GM18508 (cell line): ENCODE measurements around the gene TTLL5.

ENCODE experiments used
- ATAC-seq: cut with Tn5 transposase; IDR thresholded peaks from one replicate; pipeline ENCODE4 v1.9.1; 2021; ENCODE audit warnings: moderate number of reproducible peaks; ENCODE audit not compliant: insufficient read depth, unreplicated experiment

The TTLL5 gene

DNA sequence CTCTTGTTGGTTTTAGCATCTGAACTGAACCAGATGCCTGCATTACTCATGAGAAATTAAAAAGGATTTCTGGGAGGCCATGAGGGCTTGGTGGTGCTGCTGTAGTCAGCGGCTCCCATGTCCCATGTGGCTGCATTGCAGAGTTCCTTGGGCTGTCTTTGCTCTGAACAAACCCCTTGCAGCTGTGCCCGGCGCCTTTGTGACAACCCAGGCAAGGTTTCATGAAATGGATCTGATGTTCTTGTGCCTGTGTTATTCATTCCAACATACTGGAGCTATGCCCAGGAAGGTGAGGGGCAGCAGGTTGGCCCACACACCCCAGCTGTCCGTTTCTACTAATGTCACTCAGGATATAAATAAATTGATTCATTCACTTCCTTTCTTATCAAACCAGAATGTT, 280.0 kb downstream of the TTLL5 start:
- no peak for ATAC-seq

DNA sequence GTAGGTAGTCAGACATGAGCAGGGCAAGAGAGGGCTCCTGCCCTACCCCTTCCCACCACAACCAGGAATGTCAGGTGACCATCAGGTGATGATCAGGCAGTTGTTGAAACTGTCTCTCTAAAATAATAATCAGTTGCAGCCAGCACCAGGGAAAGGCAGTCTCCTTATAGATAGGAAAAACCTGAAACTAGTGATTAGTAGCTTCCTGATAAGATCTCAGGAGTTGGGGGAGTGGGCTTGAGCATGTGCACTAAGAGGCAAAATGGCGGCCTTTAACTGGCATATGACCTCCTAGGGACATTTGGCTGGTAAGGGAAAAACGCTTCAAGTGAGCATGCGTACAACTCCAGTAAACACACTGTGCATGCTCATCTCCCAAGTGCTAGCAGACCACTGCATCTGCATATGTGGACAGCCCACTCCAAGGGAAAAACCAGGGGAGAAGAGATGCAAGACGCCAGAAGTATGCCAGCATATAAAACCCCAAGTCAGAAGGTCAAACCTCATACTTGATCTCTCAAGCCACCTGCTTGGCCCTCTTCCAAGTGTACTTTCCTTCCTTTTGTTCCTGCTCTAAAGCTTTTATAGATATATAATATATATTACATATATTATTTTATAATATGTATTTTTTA, 283.7 kb downstream of the TTLL5 start:
- ATAC-seq, result no peak

DNA sequence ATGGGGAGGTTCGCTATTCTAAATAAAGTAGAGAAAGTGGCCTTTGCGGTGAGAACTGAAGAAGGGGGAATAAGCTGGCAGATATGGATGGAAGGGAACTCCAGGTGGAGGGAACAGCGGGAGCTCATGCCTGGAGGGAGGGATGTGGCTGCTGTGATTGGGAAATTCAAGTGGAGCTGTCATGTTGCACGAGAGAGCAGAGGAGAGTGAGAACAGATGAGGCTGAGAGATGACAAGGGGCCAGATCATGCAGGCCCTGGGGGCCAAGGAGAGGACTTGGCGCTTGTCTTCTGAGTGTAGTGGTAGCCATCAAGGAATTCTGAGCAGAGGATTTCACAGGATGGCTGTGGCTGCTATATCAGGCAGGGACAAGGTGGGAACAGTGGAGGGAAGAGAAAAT, 285.7 kb downstream of the TTLL5 start:
- no peak for ATAC-seq

DNA sequence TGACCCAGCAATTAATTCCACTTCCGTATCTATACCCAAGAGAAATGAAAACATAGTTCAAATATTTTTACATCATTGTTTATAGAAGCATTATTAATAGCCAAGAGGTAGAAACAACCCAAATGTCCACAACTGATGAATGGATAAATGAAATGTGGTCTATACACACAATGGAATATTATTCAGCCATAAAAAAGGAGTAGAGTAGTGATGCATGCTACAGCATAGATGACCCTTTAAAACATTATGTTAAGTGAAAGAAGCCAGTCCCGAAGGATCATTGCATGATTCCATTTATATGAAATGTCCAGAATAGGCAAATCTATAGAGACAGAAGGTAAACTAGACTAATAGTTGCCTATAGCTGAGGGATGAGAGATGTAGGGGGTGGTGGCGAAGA, 291.4 kb downstream of the TTLL5 start:
- no peak for ATAC-seq

DNA sequence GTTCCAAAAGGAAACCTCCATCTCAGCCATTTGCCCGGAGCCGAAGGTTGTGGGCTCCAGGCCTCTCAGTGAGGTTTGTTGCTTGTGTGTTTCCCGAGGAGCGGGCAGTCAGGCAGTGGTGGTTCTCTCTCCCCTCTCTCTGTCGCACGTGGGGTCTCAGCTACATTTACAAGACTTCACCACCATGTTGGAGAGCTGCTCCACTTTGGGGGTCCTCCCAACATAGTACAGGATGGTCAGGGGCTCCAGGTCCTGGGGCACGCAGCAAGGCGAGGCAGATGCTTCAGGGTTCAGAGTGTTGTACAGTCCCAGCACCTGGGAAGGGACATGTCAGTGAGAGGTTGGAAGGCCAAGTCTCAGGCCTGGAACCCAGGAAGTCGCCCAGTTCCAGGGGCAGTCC, 298.0 kb downstream of the TTLL5 start:
- ATAC-seq, result no peak

DNA sequence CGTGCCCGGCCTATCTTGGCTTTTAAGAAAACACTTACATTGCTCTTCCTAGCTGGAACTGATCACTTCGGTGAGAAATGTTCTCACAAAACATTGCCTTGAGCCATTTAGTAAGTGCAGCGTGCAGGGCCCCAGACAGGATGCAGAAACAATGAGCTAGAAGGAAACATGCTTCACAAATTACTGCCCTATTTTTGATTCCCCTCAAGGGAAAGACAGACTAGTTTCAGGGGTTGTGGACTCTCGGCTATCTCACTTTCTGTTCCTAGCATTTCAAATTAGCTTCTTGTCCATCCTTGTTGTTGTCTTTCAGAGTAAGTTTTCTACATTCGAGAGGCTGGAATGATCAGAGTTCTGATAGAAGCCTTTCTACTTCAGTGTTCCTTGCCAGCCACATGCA, 299.2 kb downstream of the TTLL5 start:
- ATAC-seq, result peak; percentile 70

DNA sequence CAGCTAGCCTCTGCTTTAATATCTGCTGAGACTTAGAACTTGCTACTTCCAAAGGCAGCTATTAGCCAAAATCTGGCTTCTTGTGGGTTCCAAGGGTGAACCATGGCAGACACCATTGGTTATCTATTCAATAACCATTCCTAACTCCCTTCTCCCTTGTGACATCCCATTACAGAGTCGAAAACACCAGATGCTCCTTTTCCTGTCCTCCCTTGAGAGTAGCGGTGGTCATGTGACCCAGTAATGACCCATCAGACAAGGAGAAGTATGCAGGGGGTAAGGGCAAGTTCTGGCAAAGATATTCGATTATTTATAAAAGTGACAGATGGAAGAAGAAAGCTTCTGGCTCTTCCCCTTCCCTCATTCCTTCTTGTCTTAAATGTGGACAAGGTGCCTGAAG, 300.6 kb downstream of the TTLL5 start:
- ATAC-seq, result no peak

DNA sequence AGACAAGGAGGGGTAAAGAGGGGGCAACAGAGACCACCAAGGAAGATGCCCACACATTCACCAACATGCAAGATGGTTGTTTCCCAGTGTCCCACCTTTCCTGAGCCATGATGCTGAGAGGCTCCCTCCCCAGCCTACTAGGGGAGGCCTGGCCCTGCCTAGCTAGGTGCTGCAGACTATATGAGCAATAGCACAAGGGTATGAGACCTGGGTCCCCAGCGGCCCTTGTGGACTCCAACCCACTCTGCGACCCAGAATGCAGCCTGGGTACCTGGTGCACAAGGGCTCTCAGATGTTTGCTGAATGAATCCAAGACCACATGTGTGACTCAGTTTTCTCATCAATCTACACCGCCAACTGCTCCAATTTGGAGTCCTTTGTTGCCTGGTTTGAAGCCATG, 306.8 kb downstream of the TTLL5 start:
- no peak for ATAC-seq

DNA sequence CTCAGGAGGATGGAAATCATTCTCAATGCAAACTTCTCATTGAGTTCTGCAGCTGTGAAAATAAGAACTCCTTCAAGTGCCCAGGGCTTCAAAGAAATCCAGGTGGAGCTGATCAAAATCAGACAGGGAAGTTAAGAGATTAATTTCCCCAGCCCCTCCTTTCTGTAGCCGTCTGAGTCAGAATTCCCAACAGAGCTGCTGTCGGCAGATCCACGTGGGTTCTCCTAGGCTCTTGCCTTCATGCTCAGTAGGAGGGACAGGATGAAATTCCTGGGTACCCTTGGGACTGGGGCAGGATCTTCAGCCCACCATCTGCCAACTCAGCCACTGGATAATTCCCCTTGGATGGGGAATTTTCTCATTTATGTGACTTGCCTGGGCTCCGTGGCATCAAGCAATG, 307.4 kb downstream of the TTLL5 start:
- ATAC-seq, result no peak

DNA sequence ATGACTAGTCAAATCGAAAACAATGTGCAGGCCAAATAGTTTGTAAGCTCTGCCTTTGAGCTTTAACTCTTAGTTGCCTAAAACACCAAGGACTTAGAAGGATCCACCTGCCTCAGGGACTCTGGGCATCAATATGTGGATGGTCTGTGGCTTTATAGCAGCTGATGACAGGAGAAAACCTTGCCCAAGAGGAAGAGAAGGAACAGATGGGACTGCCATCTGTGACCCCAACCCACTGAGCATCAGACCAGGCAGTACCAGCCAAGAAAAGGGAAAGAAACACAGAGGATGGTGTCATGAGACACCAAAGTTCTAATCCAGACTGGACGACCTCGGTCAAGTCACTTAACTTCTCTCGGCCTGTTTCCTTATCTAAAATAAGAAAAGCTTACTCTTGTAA, 308.1 kb downstream of the TTLL5 start:
- no peak for ATAC-seq

DNA sequence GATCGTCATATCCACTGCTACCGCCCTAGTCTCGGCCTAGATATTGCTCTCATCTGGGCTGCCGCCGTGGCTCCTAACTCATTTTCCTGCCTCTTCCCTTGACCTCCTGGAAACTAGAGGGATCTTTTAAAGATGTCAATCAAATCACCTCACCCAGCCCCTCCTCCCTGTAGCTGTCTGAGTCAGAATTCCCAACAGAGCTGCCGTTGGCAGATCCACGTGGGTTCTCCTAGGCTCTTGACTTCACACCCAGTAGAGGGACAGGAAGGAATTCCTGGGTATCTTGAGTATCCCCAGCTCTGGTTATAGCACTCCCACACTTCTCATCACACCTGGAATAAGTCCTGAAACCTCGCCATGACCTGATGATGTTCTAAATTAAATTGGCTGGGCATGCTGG, 308.8 kb downstream of the TTLL5 start:
- no peak for ATAC-seq

DNA sequence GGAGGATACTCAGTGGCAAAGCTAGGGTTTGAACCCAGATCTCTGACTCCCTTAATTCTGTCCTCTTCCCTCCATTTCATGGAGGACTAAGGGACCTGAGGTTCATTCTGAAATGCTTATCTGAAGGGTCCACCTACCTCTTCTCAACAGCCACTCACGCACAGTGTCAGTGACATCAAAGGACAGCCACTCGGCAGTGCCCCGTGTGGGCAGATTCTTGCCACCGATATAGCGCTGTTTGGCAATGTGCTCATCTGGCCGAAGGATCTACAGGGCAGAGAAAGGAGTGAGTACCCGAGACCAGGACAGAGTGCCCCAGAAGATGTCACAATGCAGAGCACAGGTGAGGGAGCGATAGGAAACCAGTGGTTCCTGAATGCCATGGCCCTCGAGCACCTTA, 309.9 kb downstream of the TTLL5 start:
- no peak for ATAC-seq

DNA sequence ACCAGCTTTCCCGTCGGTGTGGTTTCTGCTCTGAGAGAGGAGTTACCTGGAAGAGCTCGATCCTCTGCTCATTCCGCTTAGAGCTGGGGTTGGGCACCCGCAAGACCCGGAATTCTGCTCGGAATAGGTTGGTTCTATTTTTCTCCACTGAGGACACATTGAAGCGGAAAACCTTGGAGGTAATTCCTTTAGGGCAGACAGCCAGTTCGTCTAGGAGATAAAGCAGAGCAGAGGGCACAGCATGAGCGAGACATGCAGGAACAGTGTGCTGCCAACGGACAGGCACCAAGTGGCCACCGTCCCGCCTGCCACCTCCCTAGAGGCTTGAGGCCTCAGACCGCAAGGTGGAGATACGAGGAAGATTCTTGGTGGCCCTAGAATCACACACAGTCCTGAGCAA, 310.5 kb downstream of the TTLL5 start:
- no peak for ATAC-seq

DNA sequence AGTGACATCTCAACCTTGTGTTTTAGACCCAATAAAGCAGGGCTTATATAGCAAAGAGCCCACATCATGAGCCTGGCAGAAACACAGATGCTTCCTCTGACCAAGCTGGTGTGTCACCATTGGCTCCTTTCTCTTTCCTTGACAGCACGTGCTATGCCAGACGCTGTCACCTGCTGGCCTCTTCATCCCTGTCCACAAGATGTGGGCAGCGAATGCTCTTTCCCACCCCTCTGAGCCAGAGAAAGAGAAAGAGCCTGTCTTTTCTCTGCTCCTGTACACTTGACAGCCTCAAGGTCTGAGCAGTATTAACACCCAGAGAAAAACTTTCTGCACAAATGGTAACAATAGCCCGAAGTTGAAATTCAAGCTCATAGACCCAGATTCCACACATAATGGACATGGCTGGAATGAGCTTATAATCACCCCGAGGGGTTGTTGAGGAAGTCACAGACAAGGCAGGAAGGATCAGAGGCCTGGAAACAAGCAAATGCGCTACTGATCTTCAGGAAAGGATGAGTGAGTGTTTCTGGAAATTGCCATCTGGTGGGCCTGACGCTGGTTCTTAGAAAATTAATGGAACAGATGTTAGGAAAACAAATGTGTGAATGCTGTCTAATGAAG, 311.9 kb downstream of the TTLL5 start:
- ATAC-seq, result no peak

DNA sequence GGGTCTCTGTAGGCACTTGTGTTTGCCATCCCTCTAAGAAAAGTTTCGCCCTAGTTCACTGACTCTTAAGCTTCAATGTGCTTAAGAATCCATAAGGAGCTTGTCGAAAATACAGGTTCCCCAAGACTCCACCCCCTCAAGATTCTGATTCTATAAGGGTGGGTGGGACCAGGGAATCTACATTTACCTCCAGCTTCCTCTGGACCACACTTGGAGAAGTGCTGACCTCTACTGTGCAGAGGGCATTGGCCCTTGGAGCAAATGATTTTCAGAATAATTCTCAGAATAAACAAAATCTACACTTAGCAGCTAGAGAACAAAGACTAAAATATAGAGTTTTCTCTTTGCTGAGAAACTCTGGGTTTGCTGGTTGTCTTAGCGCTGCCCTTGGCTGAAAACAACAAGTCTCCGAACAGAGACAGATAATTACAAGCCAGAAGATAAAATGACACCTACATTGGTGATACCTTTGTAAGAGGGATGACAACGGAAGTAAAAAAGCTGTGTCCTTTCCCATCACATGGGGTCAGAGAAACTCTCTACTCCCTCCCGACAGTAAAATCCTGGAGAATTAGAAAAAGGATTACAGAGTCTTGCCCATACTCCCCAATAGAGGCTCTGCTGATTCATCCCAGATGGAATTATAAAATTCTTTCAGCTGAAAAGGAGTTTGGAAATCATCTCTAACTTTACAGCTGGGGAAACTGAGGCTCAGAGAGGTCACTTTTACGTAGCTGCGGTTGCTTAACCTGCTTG, 316.0 kb downstream of the TTLL5 start:
- no peak for ATAC-seq

DNA sequence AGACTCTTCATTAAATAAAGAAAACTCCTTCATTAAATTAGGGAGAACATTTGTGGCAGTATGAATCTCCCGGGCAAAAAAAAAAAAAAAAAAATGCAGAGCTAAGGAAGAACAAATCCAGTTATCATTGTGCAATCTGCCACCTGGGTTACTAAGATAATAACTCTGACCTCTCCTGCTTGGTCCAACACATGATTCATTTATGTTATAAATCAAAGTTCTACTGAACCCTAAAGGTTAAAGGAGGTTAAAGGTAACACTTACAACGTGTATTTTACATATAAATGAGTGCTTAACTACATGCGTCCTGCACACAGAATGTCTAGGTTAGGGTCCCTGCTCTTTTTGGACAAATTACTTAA, 316.5 kb downstream of the TTLL5 start:
- no peak for ATAC-seq

DNA sequence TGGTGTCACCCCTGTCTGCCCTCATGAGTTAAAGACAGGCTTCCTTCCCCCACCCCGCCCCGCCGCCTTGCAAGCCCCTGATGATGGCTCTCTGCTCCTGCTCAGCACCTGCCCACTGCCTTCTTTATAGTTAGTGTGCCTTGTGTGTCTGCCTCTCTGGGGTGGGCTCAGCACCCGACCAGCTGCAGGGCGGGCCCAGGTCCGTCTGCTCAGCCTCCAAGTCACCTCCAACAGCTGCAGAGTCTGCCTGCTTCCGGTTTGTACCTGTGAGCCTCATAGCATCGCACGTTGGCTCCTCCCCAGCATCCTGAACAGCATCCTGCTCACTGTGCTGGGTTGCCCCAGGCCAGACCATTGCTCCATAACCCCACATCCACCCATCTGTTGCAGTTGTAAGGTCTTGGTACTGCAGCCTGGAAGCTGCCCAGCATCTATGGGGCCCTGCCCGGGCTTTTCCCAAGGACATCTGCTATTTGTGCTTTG, 317.2 kb downstream of the TTLL5 start:
- ATAC-seq, result no peak

DNA sequence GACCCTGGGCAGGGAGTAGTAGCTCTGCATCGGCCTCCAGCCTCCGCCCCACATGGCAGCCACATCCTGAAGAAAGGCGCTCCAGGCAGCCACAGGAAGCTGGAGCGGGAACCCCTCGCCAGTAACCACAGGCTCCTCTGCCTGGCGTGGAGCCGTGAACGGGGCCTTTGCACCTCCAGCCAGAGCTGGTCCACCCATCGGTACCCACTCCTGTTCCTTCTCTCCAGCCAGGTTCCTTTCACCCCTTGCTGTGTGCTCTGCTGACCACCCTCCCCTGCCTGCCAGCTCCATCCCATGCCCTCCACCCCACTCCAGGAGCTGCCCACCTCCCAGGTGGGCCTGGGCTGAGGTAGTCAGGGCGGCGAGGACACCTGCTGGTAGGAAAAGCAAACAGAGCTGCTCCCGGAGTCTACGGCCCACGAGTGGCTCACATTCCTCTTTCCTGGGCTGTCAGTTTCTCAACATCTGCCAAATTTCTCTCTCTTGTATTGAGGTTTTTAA, 318.1 kb downstream of the TTLL5 start:
- no peak for ATAC-seq

DNA sequence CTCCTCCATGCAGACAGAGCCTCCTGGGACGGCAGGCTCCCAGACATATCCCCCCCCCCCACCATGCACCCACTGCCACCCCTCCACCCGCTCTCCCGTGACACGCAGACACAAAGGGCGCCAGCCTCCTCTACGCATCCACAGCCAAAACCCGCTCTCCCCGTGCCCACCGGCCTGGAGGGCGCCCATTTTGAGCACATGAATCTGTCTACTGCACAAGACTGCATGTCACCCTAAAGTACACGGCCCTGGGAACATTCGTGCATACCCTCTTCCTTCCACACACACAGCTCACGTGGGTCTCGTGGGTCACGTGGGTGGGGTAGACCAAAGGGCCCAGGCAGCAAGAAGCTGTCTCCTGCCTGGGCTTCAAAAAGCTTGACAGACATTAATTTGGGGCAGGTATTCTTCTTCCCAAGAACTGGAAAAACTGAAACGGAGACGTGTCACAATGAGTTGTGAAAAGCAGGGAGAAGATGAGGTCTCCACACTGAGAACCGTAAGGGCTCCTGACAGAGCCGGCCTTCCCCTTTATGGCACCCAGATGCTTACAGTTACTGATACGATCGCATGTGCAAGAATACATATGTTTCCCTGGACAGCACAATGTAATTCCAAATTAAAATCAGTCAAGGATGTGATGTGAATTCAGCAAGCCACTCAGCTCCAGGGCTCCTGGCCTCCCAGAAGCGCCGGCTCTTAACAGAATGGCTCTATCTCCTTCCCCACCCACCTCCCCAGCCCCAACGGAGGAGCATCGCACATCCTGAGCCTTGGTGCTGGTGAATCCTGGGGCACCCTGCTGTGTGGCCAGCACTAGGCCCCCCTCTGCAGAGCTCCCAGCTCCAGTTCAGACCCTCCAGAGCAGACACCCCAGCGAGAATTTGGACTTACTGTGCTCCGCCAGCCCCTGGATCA, 318.9 kb downstream of the TTLL5 start:
- no peak for ATAC-seq

DNA sequence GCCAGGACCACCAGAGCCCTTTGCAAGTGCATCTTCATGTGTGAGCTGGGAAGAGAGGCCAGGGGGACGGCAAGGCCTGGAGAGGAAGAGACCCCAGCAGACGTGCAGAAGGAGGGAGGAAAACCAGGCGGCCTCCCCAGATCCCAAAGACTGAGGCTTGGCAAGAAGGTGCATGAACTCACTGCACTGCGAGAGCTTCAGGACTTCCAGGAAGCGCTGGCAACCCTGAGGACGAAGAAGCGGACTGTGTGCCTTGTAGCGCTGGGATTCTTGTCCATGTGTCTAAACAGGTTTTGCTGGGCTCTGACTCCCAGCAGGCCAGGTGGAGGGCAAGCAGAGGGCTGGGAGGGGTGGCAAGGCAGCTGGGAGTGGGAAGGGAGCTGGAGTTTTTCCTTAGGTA, 319.8 kb downstream of the TTLL5 start:
- no peak for ATAC-seq
